ENCODE results near the gene CDH4.

The CDH4 gene

GRCh38 chr20:61666471-61666832 lies 414.4 kb downstream of the CDH4 start:
- H2BK15ac ChIP-seq (replicated peaks; ENCODE audit: low read depth), result no peak overlapping the region
- no peaks in the 10 kb centered on the region for H3K4me1 ChIP-seq (ENCODE audit: control insufficient read depth, low read depth, low read length)
- H2BK5ac ChIP-seq (ENCODE audit: low read length), result no peak overlapping the region
- H3K56ac ChIP-seq (ENCODE audit: low read length), result no peak overlapping the region
- no peak overlapping the region for H3K23ac ChIP-seq (ENCODE audit: low read length)
- H3K27me3 ChIP-seq (ENCODE audit: insufficient read depth, low read length, poor library complexity), result no peaks in the 10 kb centered on the region
- no peak overlapping the region for H3K4me3 ChIP-seq (ENCODE audit: low read length)
- no peak overlapping the region for H3K9ac ChIP-seq (ENCODE audit: low read length)
- no peak overlapping the region for H3K4me2 ChIP-seq (ENCODE audit: low read length)
- no peak for DNase-seq
- no peak overlapping the region for H4K8ac ChIP-seq (ENCODE audit: low read depth, low read length)
- H3K36me3 ChIP-seq (ENCODE audit: control insufficient read depth, insufficient read depth, low read length), result no peaks in the 10 kb centered on the region
- H4K5ac ChIP-seq (ENCODE audit: low read length), result no peak overlapping the region
- no peak overlapping the region for H2BK120ac ChIP-seq (ENCODE audit: low read depth, low read length)
- no peaks in the 10 kb centered on the region for H3K79me1 ChIP-seq (ENCODE audit: low read length)
- H3K79me2 ChIP-seq (ENCODE audit: control insufficient read depth, insufficient read depth, low read length), result no peaks in the 10 kb centered on the region
- no peak overlapping the region for H2AK5ac ChIP-seq (ENCODE audit: low read length)
- H3K4ac ChIP-seq (ENCODE audit: low read depth, low read length), result no peak overlapping the region
- H3K27ac ChIP-seq (ENCODE audit: low read depth, low read length), result no peak overlapping the region
- WGBS (ENCODE audit: extremely low coverage, insufficient coverage, low lambda C conversion rate), result no CpG with 5 or more reads among the region's 9 CpGs
- H3K18ac ChIP-seq (ENCODE audit: low read length), result no peak overlapping the region

GRCh38 chr20:61667056-61667792 lies 415.2 kb downstream of the CDH4 start:
- H3K4me1 ChIP-seq (ENCODE audit: control insufficient read depth, low read depth, low read length), result no peaks in the 10 kb centered on the region
- DNase-seq, result no peak

GRCh38 chr20:61668065-61668650 lies 416.1 kb downstream of the CDH4 start:
- Histone ChIP-seq H4K8ac (ENCODE audit: low read depth, low read length) (no peak overlapping the region), H3K4ac (ENCODE audit: low read depth, low read length) (no peak overlapping the region), H3K27ac (ENCODE audit: low read depth, low read length) (no peak overlapping the region), H2BK120ac (ENCODE audit: low read depth, low read length) (no peak overlapping the region), H3K56ac (ENCODE audit: low read length) (no peak overlapping the region), H3K18ac (ENCODE audit: low read length) (no peak overlapping the region), H4K5ac (ENCODE audit: low read length) (no peak overlapping the region), H3K27me3 (ENCODE audit: insufficient read depth, low read length, poor library complexity) (no peaks in the 10 kb centered on the region), H3K79me2 (ENCODE audit: control insufficient read depth, insufficient read depth, low read length) (no peaks in the 10 kb centered on the region), H2AK5ac (ENCODE audit: low read length) (no peak overlapping the region), H3K4me3 (ENCODE audit: low read length) (no peak overlapping the region), H3K36me3 (ENCODE audit: control insufficient read depth, insufficient read depth, low read length) (no peaks in the 10 kb centered on the region), H2BK5ac (ENCODE audit: low read length) (no peak overlapping the region), H3K23ac (ENCODE audit: low read length) (no peak overlapping the region), H3K9ac (ENCODE audit: low read length) (no peak overlapping the region), H3K79me1 (ENCODE audit: low read length) (no peaks in the 10 kb centered on the region), H2BK15ac (replicated peaks; ENCODE audit: low read depth) (no peak overlapping the region), H3K4me1 (ENCODE audit: control insufficient read depth, low read depth, low read length) (no peaks in the 10 kb centered on the region), H3K4me2 (ENCODE audit: low read length) (no peak overlapping the region)
- no peak for DNase-seq
- no CpG with 5 or more reads among the region's 9 CpGs for WGBS (ENCODE audit: extremely low coverage, insufficient coverage, low lambda C conversion rate)

More at GRCh38 chr20:61667056-61667792, 415.2 kb downstream of the CDH4 start:
- Histone ChIP-seq H3K4ac (ENCODE audit: low read depth, low read length) (no peak overlapping the region), H3K79me1 (ENCODE audit: low read length) (no peaks in the 10 kb centered on the region), H2BK5ac (ENCODE audit: low read length) (no peak overlapping the region), H3K18ac (ENCODE audit: low read length) (no peak overlapping the region), H2AK5ac (ENCODE audit: low read length) (no peak overlapping the region), H2BK120ac (ENCODE audit: low read depth, low read length) (no peak overlapping the region), H3K56ac (ENCODE audit: low read length) (no peak overlapping the region), H3K27me3 (ENCODE audit: insufficient read depth, low read length, poor library complexity) (no peaks in the 10 kb centered on the region), H4K5ac (ENCODE audit: low read length) (no peak overlapping the region), H3K4me3 (ENCODE audit: low read length) (no peak overlapping the region), H3K23ac (ENCODE audit: low read length) (no peak overlapping the region), H3K4me2 (ENCODE audit: low read length) (no peak overlapping the region), H3K27ac (ENCODE audit: low read depth, low read length) (no peak overlapping the region), H3K79me2 (ENCODE audit: control insufficient read depth, insufficient read depth, low read length) (no peaks in the 10 kb centered on the region), H4K8ac (ENCODE audit: low read depth, low read length) (no peak overlapping the region), H3K9ac (ENCODE audit: low read length) (no peak overlapping the region), H3K36me3 (ENCODE audit: control insufficient read depth, insufficient read depth, low read length) (no peaks in the 10 kb centered on the region), H2BK15ac (replicated peaks; ENCODE audit: low read depth) (no peak overlapping the region)
- no CpG with 5 or more reads among the region's 20 CpGs for WGBS (ENCODE audit: extremely low coverage, insufficient coverage, low lambda C conversion rate)

GRCh38 chr20:61668771-61669503 lies 416.9 kb downstream of the CDH4 start:
- no peaks in the 10 kb centered on the region for H3K36me3 ChIP-seq (ENCODE audit: control insufficient read depth, insufficient read depth, low read length)
- no peaks in the 10 kb centered on the region for H3K27me3 ChIP-seq (ENCODE audit: insufficient read depth, low read length, poor library complexity)
- H3K23ac ChIP-seq (ENCODE audit: low read length), result no peak overlapping the region
- H2BK5ac ChIP-seq (ENCODE audit: low read length), result no peak overlapping the region
- DNase-seq, result no peak
- no peak overlapping the region for H2AK5ac ChIP-seq (ENCODE audit: low read length)
- H3K4me3 ChIP-seq (ENCODE audit: low read length), result no peak overlapping the region
- H4K8ac ChIP-seq (ENCODE audit: low read depth, low read length), result no peak overlapping the region
- H2BK15ac ChIP-seq (replicated peaks; ENCODE audit: low read depth), result no peak overlapping the region
- H3K27ac ChIP-seq (ENCODE audit: low read depth, low read length), result no peak overlapping the region
- H3K79me1 ChIP-seq (ENCODE audit: low read length), result no peaks in the 10 kb centered on the region
- no peak overlapping the region for H3K56ac ChIP-seq (ENCODE audit: low read length)
- H2BK120ac ChIP-seq (ENCODE audit: low read depth, low read length), result no peak overlapping the region
- WGBS (ENCODE audit: extremely low coverage, insufficient coverage, low lambda C conversion rate), result no CpG with 5 or more reads among the region's 20 CpGs
- no peak overlapping the region for H3K4me2 ChIP-seq (ENCODE audit: low read length)
- H4K5ac ChIP-seq (ENCODE audit: low read length), result no peak overlapping the region
- no peak overlapping the region for H3K18ac ChIP-seq (ENCODE audit: low read length)
- no peaks in the 10 kb centered on the region for H3K4me1 ChIP-seq (ENCODE audit: control insufficient read depth, low read depth, low read length)
- H3K4ac ChIP-seq (ENCODE audit: low read depth, low read length), result no peak overlapping the region
- H3K9ac ChIP-seq (ENCODE audit: low read length), result no peak overlapping the region
- no peaks in the 10 kb centered on the region for H3K79me2 ChIP-seq (ENCODE audit: control insufficient read depth, insufficient read depth, low read length)

DNA sequence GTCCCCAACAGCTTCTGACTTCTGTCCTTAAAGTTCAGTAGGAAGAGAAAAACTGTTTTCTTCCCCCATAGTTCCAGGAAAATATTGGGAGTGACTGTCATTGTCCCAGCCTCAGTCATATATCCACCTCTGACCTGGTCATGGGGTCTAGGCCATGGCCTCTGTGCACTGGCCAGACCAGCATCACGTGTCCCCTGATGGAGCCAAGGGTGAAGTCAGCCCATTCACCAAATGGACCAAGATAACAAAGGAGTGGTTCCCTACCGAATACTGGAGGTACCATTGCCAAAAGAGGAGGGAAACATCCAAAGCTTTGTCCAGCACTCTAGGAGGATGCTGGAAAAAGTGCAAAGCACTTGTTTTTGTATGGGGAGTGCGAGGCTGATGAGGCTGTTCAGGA lies 418.2 kb downstream of the CDH4 start:
- Histone ChIP-seq H2AK5ac (ENCODE audit: low read length) (no peak overlapping the region), H3K4me2 (ENCODE audit: low read length) (no peak overlapping the region), H4K5ac (ENCODE audit: low read length) (no peak overlapping the region), H3K79me1 (ENCODE audit: low read length) (no peaks in the 10 kb centered on the region), H3K79me2 (ENCODE audit: control insufficient read depth, insufficient read depth, low read length) (no peaks in the 10 kb centered on the region), H3K27me3 (ENCODE audit: insufficient read depth, low read length, poor library complexity) (no peaks in the 10 kb centered on the region), H3K9ac (ENCODE audit: low read length) (no peak overlapping the region), H3K4me3 (ENCODE audit: low read length) (no peak overlapping the region), H3K18ac (ENCODE audit: low read length) (no peak overlapping the region), H2BK15ac (replicated peaks; ENCODE audit: low read depth) (no peak overlapping the region), H2BK5ac (ENCODE audit: low read length) (no peak overlapping the region), H3K27ac (ENCODE audit: low read depth, low read length) (no peak overlapping the region), H3K23ac (ENCODE audit: low read length) (no peak overlapping the region), H3K4ac (ENCODE audit: low read depth, low read length) (no peak overlapping the region), H3K4me1 (ENCODE audit: control insufficient read depth, low read depth, low read length) (no peaks in the 10 kb centered on the region), H4K8ac (ENCODE audit: low read depth, low read length) (no peak overlapping the region), H3K36me3 (ENCODE audit: control insufficient read depth, insufficient read depth, low read length) (no peaks in the 10 kb centered on the region), H3K56ac (ENCODE audit: low read length) (no peak overlapping the region), H2BK120ac (ENCODE audit: low read depth, low read length) (no peak overlapping the region)
- WGBS (ENCODE audit: extremely low coverage, insufficient coverage, low lambda C conversion rate), result no CpG with 5 or more reads among the region's 3 CpGs
- no peak for DNase-seq

Data from mesendoderm (in vitro differentiated cells).